Upper lobe of left lung (tissue), 4 donors: ENCODE measurements around the gene CRISP2.

ENCODE experiments used
- CTCF ChIP-seq, 6 experiments: fragments of 450-650 bp in 4 of 6; fragments of 200-600 bp in 2 of 6; sonication (generic) in 2 of 6; IDR thresholded peaks; one replicate each; pipeline ENCODE4 v1.5.1; 2016 to 2019; ENCODE audit warnings: antibody characterized with exemption in 6 of 6
- POLR2A ChIP-seq, 4 donors: fragments of 450-650 bp; IDR thresholded peaks; one replicate each; pipeline ENCODE4 v1.5.1; 2016 to 2017; ENCODE audit warnings: antibody characterized with exemption in 4 of 4, mild to moderate bottlenecking in 2 of 4
- POLR2AphosphoS5 ChIP-seq, 2 donors: sonication (generic); formaldehyde crosslinking; IDR thresholded peaks; one replicate each; pipeline ENCODE4 v1.5.1; 2017; ENCODE audit warnings: antibody characterized with exemption in 2 of 2

GRCh38 chr6:49743429-49743828 lies 30.1 kb upstream of the CRISP2 start:
- TF ChIP-seq POLR2AphosphoS5 (IDR thresholded peaks at IDR 0.05): no peak
- no peak for TF ChIP-seq CTCF (IDR thresholded peaks at IDR 0.05)
- no peak for TF ChIP-seq POLR2A (IDR thresholded peaks at IDR 0.05)
